AG04449 (cell line): Measurements from ENCODE around the gene PPP1R27.

Experiments
- CTCF ChIA-PET: fragments of 350-600 bp; formaldehyde crosslinking; extraction: SDS; loops from one replicate; lab custom pipeline; 2021; ENCODE audit warnings: antibody characterized with exemption; lab: Yijun Ruan, JAX
- POLR2A ChIA-PET: fragments of 400-600, 350-600 bp; formaldehyde crosslinking; extraction: SDS; loops from one replicate; lab custom pipeline; 2020; ENCODE audit warnings: antibody characterized with exemption, inconsistent platforms; lab: Yijun Ruan, JAX
- DNase-seq: peaks from one replicate; pipeline ENCODE4 v3.0.0-alpha.2; 2010; ENCODE audit warnings: low read depth, low spot score
- H3K4me3 ChIP-seq: 2 replicates; pipeline ENCODE4 v1.5.1; 2011; ENCODE audit warnings: low read depth, mild to moderate bottlenecking, control low read depth, low read length
- CTCF ChIP-seq: IDR thresholded peaks from one replicate; pipeline ENCODE4 v1.5.1; 2011; ENCODE audit warnings: mild to moderate bottlenecking, moderate library complexity, low read length, control low read depth, inconsistent platforms; ENCODE audit not compliant: insufficient read depth; ENCODE audit errors: missing control alignments

The PPP1R27 gene

GRCh38 chr17:81867991-81868673, 33.3 kb upstream of the PPP1R27 start:
- peak overlapping the region; percentile 15; the same call in 1 of the 2 replicates for H3K4me3 ChIP-seq
- DNase-seq, result no peak
- no peak for TF ChIP-seq CTCF
- POLR2A ChIA-PET, result no interaction called here
- CTCF ChIA-PET, result interaction anchor here (1.3 to 2.9 kb wide), 4 partner anchors 12 to 56 kb away, joined by 3 to 15 read pairs (median 4); no protein-coding TSS in a partner anchor

- no peak overlapping the region for H3K4me3 ChIP-seq
- ChIA-PET POLR2A (no interaction called here), CTCF (interaction anchor here (0.8 to 2.1 kb wide), 2 partner anchors 57 to 132 kb away, joined by 3 to 5 read pairs; no protein-coding TSS in a partner anchor)
- no peak for DNase-seq
- no peak for TF ChIP-seq CTCF
Measured at GRCh38 chr17:81867170-81867990, 32.5 kb upstream of the PPP1R27 start.

- no peak for DNase-seq
- ChIA-PET CTCF (interaction anchor here (0.8 kb wide), 1 partner anchor 131 kb away, joined by 3 read pairs; no protein-coding TSS in a partner anchor), POLR2A (interaction anchor here (1.0 to 1.6 kb wide), 2 partner anchors 11 to 163 kb away, joined by 3 to 4 read pairs; partner anchors contain the start of gene MRPL12)
- H3K4me3 ChIP-seq, result no peak overlapping the region
- no peak for TF ChIP-seq CTCF
Measured at GRCh38 chr17:81866440-81867169, 31.8 kb upstream of the PPP1R27 start.

GRCh38 chr17:81865733-81866439, 31.0 kb upstream of the PPP1R27 start:
- POLR2A ChIA-PET, result interaction anchor here (1.0 to 1.6 kb wide), 3 partner anchors 10 to 182 kb away, joined by 3 to 4 read pairs (median 3); partner anchors contain the start of genes ARL16, HGS and MRPL12
- no peak for TF ChIP-seq CTCF
- no peak for DNase-seq

GRCh38 chr17:81865358-81865732, 30.5 kb upstream of the PPP1R27 start:
- CTCF ChIA-PET, result interaction anchor here (0.6 kb wide), 1 partner anchor 27 kb away, joined by 3 read pairs; no protein-coding TSS in a partner anchor
- POLR2A ChIA-PET, result interaction anchor here (1.1 to 1.6 kb wide), 3 partner anchors 11 to 181 kb away, joined by 3 to 4 read pairs (median 4); partner anchors contain the start of genes ARL16, HGS and MRPL12
- no peak for TF ChIP-seq CTCF

More at GRCh38 chr17:81865733-81866439, 31.0 kb upstream of the PPP1R27 start:
- CTCF ChIA-PET, result interaction anchor here (0.6 kb wide), 1 partner anchor 26 kb away, joined by 3 read pairs; no protein-coding TSS in a partner anchor
- no peak overlapping the region for H3K4me3 ChIP-seq

More at GRCh38 chr17:81865358-81865732, 30.5 kb upstream of the PPP1R27 start:
- DNase-seq, result no peak
- H3K4me3 ChIP-seq, result no peak overlapping the region
